CD8-positive, alpha-beta memory T cell (primary cell): ENCODE measurements around the gene SMIM24. TPM values are rescaled to one million over a fixed set of nuclear protein-coding genes. Genes with fewer than 3 reads are reported as not detected.
A peak's percentile ranks its signal among the peaks of the same experiment; 100 is the strongest.

Source experiments
- CTCF ChIA-PET: fragments of 350-600 bp; sonication (Branson Sonifier 250); formaldehyde crosslinking; loops from one replicate; lab custom pipeline; 2021; ENCODE audit warnings: antibody characterized with exemption; lab: Charles Lee
- POLR2A ChIA-PET: fragments of 350-600 bp; sonication (Branson Sonifier 250); formaldehyde crosslinking; loops from one replicate; lab custom pipeline; 2021; ENCODE audit warnings: antibody characterized with exemption; lab: Charles Lee
- DNase-seq, 5 donors: peaks; one replicate each; pipeline versions ENCODE4 v3.0.0 to v3.0.0-alpha.2; 2020 to 2022; ENCODE audit warnings: mixed read lengths in 1 of 5
- H3K27ac ChIP-seq: one replicate; pipeline ENCODE4 v1.7.0; 2013; ENCODE audit warnings: low read depth, mild to moderate bottlenecking, low read length, moderate library complexity
- H3K27me3 ChIP-seq: 2 replicates; pipeline ENCODE4 v1.7.0; 2013; ENCODE audit warnings: low read length, mild to moderate bottlenecking; ENCODE audit not compliant: insufficient read depth, poor library complexity, severe bottlenecking
- H3K36me3 ChIP-seq: 2 replicates; pipeline ENCODE4 v1.7.0; 2013; ENCODE audit warnings: mild to moderate bottlenecking, low read length, moderate library complexity; ENCODE audit not compliant: insufficient read depth
- H3K4me1 ChIP-seq: 2 replicates; pipeline ENCODE4 v1.7.0; 2013; ENCODE audit warnings: mild to moderate bottlenecking, low read length, moderate library complexity; ENCODE audit not compliant: insufficient read depth
- H3K4me3 ChIP-seq: 2 replicates; pipeline ENCODE4 v1.7.0; 2013; ENCODE audit warnings: mild to moderate bottlenecking, low read length
- H3K9me3 ChIP-seq: 2 replicates; pipeline ENCODE4 v1.7.0; 2013; ENCODE audit warnings: mild to moderate bottlenecking, low read length
- H3K27ac Mint-ChIP-seq, 8 donors: one replicate each; pipeline ENCODE4 v1.8.0; 2020 to 2021; ENCODE audit warnings: mixed read lengths in 8 of 8, mild to moderate bottlenecking in 6 of 8, inconsistent platforms in 3 of 8, moderate library complexity in 3 of 8
- H3K27me3 Mint-ChIP-seq, 2 donors: one replicate each; pipeline ENCODE4 v1.8.0; 2020 to 2021; ENCODE audit warnings: mixed read lengths in 2 of 2, mild to moderate bottlenecking in 1 of 2, moderate library complexity in 1 of 2
- H3K36me3 Mint-ChIP-seq, 3 donors: one replicate each; pipeline ENCODE4 v1.8.0; 2020 to 2021; ENCODE audit warnings: mixed read lengths in 3 of 3, inconsistent platforms in 1 of 3, mild to moderate bottlenecking in 1 of 3
- H3K4me1 Mint-ChIP-seq, 3 donors: one replicate each; pipeline ENCODE4 v1.8.0; 2020 to 2021; ENCODE audit warnings: mixed read lengths in 3 of 3, inconsistent platforms in 1 of 3, mild to moderate bottlenecking in 1 of 3
- H3K4me3 Mint-ChIP-seq, 7 donors: one replicate each; pipeline ENCODE4 v1.8.0; 2020 to 2021; ENCODE audit warnings: mixed read lengths in 7 of 7, mild to moderate bottlenecking in 6 of 7, moderate library complexity in 4 of 7, inconsistent platforms in 2 of 7
- H3K9me3 Mint-ChIP-seq, 5 donors: one replicate each; pipeline ENCODE4 v1.8.0; 2020 to 2022; ENCODE audit warnings: mixed read lengths in 5 of 5, mild to moderate bottlenecking in 3 of 5, moderate library complexity in 2 of 5, inconsistent platforms in 1 of 5
- polyA plus RNA-seq: library from polyadenylated mRNA; unstranded; fragments of 300-500 nt; fragmentation: Illumina TruSeq; gene quantifications from one replicate; pipeline ENCODE4 v1.2.3, GENCODE V29; 2021
- total RNA-seq, 2 experiments: library from RNA; stranded (reverse); gene quantifications; one replicate each; pipeline ENCODE4 v1.2.3, GENCODE V29; 2021

Gene SMIM24
- total and polyA plus RNA-seq, 3 experiments from 2014 or later = 0.66 TPM; not detected in 2

- Histone ChIP-seq H3K4me3 (peak overlapping the region; percentile 63), H3K27ac (peak overlapping the region; percentile 83), H3K4me1 (peaks cover 25% of the 10 kb centered on the region), H3K9me3 (no peaks in the 10 kb centered on the region), H3K27me3 (no peaks in the 10 kb centered on the region), H3K36me3 (peaks cover 7% of the 10 kb centered on the region)
- peak; percentile 28 to 72 (median 38) for DNase-seq
- CTCF ChIA-PET = no interaction called here
- peaks cover 0 to 3% of the 10 kb centered on the region in 2 donors for H3K27me3 Mint-ChIP-seq
- H3K9me3 Mint-ChIP-seq = no peaks in the 10 kb centered on the region
- POLR2A ChIA-PET = interaction anchor here (1.0 kb wide), 1 partner anchor 48 kb away, joined by 4 read pairs; no protein-coding TSS in a partner anchor
- H3K27ac Mint-ChIP-seq = peak overlapping the region; percentile 77 to 99 (median 92)
- peaks cover 0 to 43% (median 0%) of the 10 kb centered on the region in 3 donors for H3K36me3 Mint-ChIP-seq
- peaks cover 40 to 58% (median 46%) of the 10 kb centered on the region in 3 donors for H3K4me1 Mint-ChIP-seq
- H3K4me3 Mint-ChIP-seq = peak overlapping the region; percentile 86 to 96 (median 90)
These were observed 26.3 kb upstream of the SMIM24 start for GRCh38 chr19:3506384-3507340.

DNA sequence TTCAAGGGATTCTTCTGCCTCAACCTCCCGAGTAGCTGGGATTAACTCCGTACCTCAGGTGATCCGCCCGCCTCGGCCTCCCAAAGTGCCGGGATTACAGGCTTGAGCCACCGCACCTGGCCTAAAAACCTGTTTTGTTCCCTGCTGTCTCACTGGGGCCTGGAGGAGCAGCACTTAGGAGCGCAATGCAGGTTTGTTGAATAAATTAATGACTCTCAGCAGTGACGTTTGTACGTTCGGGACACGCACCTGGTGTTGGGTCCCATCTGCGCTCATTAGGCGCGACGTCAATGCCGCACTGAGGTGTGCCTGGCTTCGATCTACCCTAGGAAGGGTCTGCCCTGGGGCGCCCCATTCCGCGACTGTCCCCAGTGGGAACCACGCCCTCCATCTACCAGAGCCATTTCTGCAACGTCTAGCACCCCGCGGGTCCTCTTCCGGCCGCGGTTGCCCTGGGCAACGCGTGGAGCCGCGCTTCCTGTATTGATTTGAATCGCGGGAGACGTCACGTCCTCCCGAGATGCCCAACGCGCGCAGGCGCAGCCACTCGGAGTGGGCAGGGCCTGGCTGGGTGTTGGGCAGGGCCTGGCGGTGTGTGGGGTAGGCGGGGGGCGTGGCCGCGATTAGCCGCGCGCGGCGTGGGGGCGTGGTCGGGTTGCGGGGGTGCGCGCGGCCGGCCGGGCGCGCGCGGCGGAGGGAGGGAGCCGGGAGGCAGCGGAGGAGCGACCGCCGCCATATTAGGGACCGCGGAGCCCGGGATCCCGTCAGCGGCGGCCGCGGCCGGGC is 25.5 kb upstream of the SMIM24 start, which contains the start of gene FZR1:
Gene FZR1 (plus strand): TSS at position 714 of the 786 bp plus-strand sequence. CDS start 16,679 bp downstream, outside the sequence.
- Histone ChIP-seq H3K27me3 (no peaks in the 10 kb centered on the region), H3K36me3 (peaks cover 2% of the 10 kb centered on the region), H3K9me3 (no peaks in the 10 kb centered on the region), H3K4me1 (peaks cover 30% of the 10 kb centered on the region), H3K27ac (peak within 1 kb of the TSS; percentile 95), H3K4me3 (peak within 1 kb of the TSS; percentile 73)
- Mint-ChIP-seq H3K4me3 (peak within 1 kb of the TSS; percentile 86 to 96 (median 90)), H3K27me3 (peaks cover 0 to 3% of the 10 kb centered on the region in 2 donors), H3K9me3 (no peaks in the 10 kb centered on the region), H3K27ac (peak within 1 kb of the TSS; percentile 95 to 100 (median 98)), H3K36me3 (peaks cover 0 to 38% (median 0%) of the 10 kb centered on the region in 3 donors), H3K4me1 (peaks cover 43 to 55% (median 51%) of the 10 kb centered on the region in 3 donors)
- peak; percentile 100 for DNase-seq
- ChIA-PET CTCF (no interaction called here), POLR2A (interaction anchor here (0.6 to 1.0 kb wide), 2 partner anchors 49 to 495 kb away, joined by 4 to 7 read pairs; no protein-coding TSS in a partner anchor)

GRCh38 chr19:3504735-3505134 is 24.4 kb upstream of the SMIM24 start:
- Histone ChIP-seq H3K4me3 (no peak overlapping the region), H3K36me3 (no peaks in the 10 kb centered on the region), H3K9me3 (no peaks in the 10 kb centered on the region), H3K27ac (no peak overlapping the region), H3K27me3 (no peaks in the 10 kb centered on the region), H3K4me1 (peaks cover 34% of the 10 kb centered on the region)
- H3K9me3 Mint-ChIP-seq = peaks cover 0 to 1% (median 0%) of the 10 kb centered on the region in 5 donors
- POLR2A ChIA-PET = interaction anchor here (0.6 kb wide), 1 partner anchor 487 kb away, joined by 6 read pairs; no protein-coding TSS in a partner anchor
- peak overlapping the region; percentile 82 to 100 (median 98) for H3K27ac Mint-ChIP-seq
- peaks cover 0 to 33% (median 0%) of the 10 kb centered on the region in 3 donors for H3K36me3 Mint-ChIP-seq
- H3K27me3 Mint-ChIP-seq = peaks cover 0 to 7% of the 10 kb centered on the region in 2 donors
- peak overlapping the region in 6 of 7 donors; percentile 83 to 96 (median 88) for H3K4me3 Mint-ChIP-seq
- DNase-seq = no peak
- peaks cover 46 to 55% (median 52%) of the 10 kb centered on the region in 3 donors for H3K4me1 Mint-ChIP-seq
- CTCF ChIA-PET = no interaction called here

DNA sequence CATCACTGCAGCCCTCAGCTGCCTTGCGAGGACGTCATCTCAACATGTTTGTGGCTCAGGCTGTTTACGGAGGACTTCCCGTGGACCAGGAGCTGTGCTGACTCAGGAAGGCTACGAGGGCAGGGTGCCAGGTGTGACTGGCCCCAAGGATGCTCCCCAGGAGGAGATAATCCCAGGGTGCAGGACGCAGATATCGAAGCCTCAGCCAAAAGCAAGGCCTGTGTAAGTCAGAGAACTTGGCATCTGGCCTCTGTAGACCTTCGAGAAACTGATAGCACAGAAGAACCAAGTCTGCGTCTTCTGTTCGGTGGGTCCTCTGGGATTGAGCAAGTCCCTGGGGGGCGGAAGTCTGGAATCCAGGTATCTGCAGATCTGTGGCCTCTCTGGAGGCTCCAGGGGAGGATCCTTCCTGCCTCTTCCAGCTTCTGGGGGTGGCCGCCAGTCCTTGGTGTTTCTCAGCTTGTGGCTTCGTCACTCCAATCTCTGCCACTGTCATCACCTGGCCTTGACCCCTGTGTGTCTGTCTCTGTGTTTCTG is 22.8 kb upstream of the SMIM24 start:
- ChIA-PET POLR2A (interaction anchor here (0.7 kb wide), 1 partner anchor 873 kb away, joined by 6 read pairs; no protein-coding TSS in a partner anchor), CTCF (interaction anchor here (1.2 kb wide), 1 partner anchor 42 kb away, joined by 5 read pairs; no protein-coding TSS in a partner anchor)
- peak in 1 of 5 donors; percentile 40 for DNase-seq
- Histone ChIP-seq H3K27ac (no peak overlapping the region), H3K36me3 (no peaks in the 10 kb centered on the region), H3K4me3 (no peak overlapping the region), H3K4me1 (peaks cover 33% of the 10 kb centered on the region), H3K9me3 (no peaks in the 10 kb centered on the region), H3K27me3 (no peaks in the 10 kb centered on the region)
- H3K4me1 Mint-ChIP-seq = peaks cover 39 to 49% (median 43%) of the 10 kb centered on the region in 3 donors
- peaks cover 0 to 1% (median 0%) of the 10 kb centered on the region in 5 donors for H3K9me3 Mint-ChIP-seq
- H3K27me3 Mint-ChIP-seq = peaks cover 0 to 7% of the 10 kb centered on the region in 2 donors
- H3K27ac Mint-ChIP-seq = peak overlapping the region in 5 of 8 donors; percentile 60 to 98 (median 91)
- H3K4me3 Mint-ChIP-seq = peak overlapping the region in 2 of 7 donors; percentile 14 to 40
- peaks cover 0 to 21% (median 2%) of the 10 kb centered on the region in 3 donors for H3K36me3 Mint-ChIP-seq

DNA sequence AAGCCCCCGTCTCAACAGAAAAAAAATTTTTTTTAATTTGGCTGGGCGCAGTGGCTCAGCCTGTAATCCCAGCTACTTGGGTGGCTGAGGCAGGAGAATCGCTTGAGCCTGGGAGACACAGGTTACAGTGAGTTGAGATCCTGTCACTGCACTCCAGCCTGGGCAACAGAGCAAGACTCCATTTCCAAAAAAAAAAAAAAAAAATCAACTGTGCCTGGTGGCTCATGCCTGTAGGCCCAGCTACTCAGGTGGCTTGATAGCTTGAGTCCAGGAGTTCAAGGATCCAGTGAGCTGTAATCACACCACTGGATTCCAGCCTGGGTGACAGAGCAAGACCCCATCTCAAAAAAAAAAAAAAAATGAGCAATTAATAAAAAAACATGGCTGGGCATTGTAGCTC is 21.5 kb upstream of the SMIM24 start:
- no peak for DNase-seq
- H3K27ac Mint-ChIP-seq = peak overlapping the region in 3 of 8 donors; percentile 13 to 94 (median 83)
- no peak overlapping the region for H3K4me3 Mint-ChIP-seq
- H3K9me3 ChIP-seq = no peaks in the 10 kb centered on the region
- ChIA-PET POLR2A (no interaction called here), CTCF (no interaction called here)
- no peaks in the 10 kb centered on the region for H3K27me3 ChIP-seq
- H3K4me3 ChIP-seq = no peak overlapping the region
- H3K36me3 ChIP-seq = no peaks in the 10 kb centered on the region
- peaks cover 24% of the 10 kb centered on the region for H3K4me1 ChIP-seq
- peaks cover 0 to 7% of the 10 kb centered on the region in 2 donors for H3K27me3 Mint-ChIP-seq
- peaks cover 0 to 21% (median 2%) of the 10 kb centered on the region in 3 donors for H3K36me3 Mint-ChIP-seq
- H3K4me1 Mint-ChIP-seq = peaks cover 34 to 47% (median 38%) of the 10 kb centered on the region in 3 donors
- H3K27ac ChIP-seq = no peak overlapping the region
- H3K9me3 Mint-ChIP-seq = peaks cover 0 to 1% (median 0%) of the 10 kb centered on the region in 5 donors

DNA sequence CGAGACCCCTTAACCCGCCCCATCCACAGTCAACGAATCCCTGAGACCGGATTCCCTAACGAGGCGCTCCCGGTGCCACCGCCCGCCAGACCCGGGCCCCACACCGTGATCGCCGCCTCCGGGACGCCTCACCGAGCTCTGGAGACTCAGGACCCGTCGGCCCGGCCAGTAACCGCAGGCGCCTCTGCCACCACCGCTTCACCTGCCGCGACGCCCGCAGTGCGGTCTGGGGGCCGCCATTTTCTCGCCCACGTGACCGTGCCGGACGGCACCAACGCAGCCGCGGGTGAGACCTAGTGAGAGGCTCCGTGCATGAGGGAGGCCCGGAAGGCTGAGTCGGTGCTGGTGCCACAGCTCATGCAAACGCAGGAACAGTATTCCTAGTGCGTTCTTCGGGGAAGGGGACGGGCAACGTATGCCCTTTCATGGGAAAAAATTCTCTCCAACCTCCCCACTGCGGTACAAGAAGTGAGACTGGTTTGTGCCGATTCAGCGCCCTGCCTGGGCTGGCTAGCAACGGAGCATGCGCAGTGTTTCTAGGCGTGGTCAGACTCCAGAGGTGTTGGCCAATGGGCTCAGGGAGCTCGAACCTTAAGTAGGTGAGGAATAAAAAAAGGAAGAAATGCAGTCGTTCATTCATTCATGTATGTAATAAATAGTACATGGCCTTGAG is 20.2 kb upstream of the SMIM24 start, which contains the start of gene DOHH:
Gene DOHH (minus strand): TSS at position 246 of the 673 bp plus-strand sequence. CDS start 3,860 bp downstream, outside the sequence.
- Histone ChIP-seq H3K27ac (peak within 1 kb of the TSS; percentile 96), H3K36me3 (no peaks in the 10 kb centered on the region), H3K9me3 (no peaks in the 10 kb centered on the region), H3K4me3 (peak within 1 kb of the TSS; percentile 76), H3K4me1 (peaks cover 24% of the 10 kb centered on the region), H3K27me3 (no peaks in the 10 kb centered on the region)
- CTCF ChIA-PET = interaction anchor here (0.7 to 2.7 kb wide), 4 partner anchors 9 to 30 kb away, joined by 3 to 10 read pairs (median 4); no protein-coding TSS in a partner anchor
- Mint-ChIP-seq H3K4me1 (peaks cover 29 to 42% (median 32%) of the 10 kb centered on the region in 3 donors), H3K9me3 (peaks cover 0 to 1% (median 0%) of the 10 kb centered on the region in 5 donors), H3K4me3 (peak within 1 kb of the TSS; percentile 89 to 96 (median 94)), H3K36me3 (peaks cover 0 to 25% (median 4%) of the 10 kb centered on the region in 3 donors), H3K27ac (peak within 1 kb of the TSS; percentile 94 to 99 (median 98)), H3K27me3 (peaks cover 0 to 7% of the 10 kb centered on the region in 2 donors)
- peak; percentile 89 to 96 (median 93) for DNase-seq
- POLR2A ChIA-PET = no interaction called here
